GM06990 (cell line): ENCODE measurements around the gene DUSP10.
A peak's percentile ranks its signal among the peaks of the same experiment; 100 is the strongest.

Experiments used
- DNase-seq: peaks from one replicate; pipeline ENCODE4 v3.0.0-alpha.2; 2011; ENCODE audit not compliant: insufficient read length; ENCODE audit errors: extremely low read depth
- H3K27me3 ChIP-seq: replicated peaks from 2 replicates; pipeline ENCODE4 v1.6.0; 2011; ENCODE audit warnings: low read length; ENCODE audit not compliant: control insufficient read depth, insufficient read depth
- H3K36me3 ChIP-seq: 2 replicates; pipeline ENCODE4 v1.5.1; 2011; ENCODE audit warnings: low read length; ENCODE audit not compliant: control insufficient read depth, insufficient read depth
- H3K4me3 ChIP-seq: replicated peaks from 2 replicates; pipeline ENCODE4 v1.5.1; 2011; ENCODE audit warnings: low read depth, mild to moderate bottlenecking, control low read depth, low read length
- TF ChIP-seq, protein P1 (sequence below): IDR thresholded peaks from 2 replicates; pipeline ENCODE4 v1.5.1; 2011; ENCODE audit warnings: low read length, control low read depth, mild to moderate bottlenecking, inconsistent platforms; ENCODE audit not compliant: insufficient read depth, poor library complexity, severe bottlenecking

Gene DUSP10

DNA sequence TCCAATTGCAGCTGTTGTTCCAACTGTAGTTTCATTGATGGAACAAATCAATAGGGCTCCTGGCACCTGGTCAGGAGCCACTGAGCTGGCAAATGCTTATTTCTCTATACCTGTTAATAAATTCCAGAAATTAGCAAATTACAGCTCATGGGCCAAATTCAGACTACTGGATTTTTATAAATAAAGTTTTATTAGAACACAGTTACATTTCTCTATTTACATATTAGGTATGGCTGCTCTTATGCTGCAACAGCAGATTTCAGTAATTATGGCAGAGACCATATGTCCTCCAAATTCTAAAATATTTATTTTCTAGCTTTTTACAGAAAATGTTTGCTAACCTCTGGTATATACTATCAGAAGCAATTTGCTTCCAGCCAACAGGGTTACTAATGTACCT is 47.8 kb downstream of the DUSP10 start:
- TF ChIP-seq, protein P1, sequence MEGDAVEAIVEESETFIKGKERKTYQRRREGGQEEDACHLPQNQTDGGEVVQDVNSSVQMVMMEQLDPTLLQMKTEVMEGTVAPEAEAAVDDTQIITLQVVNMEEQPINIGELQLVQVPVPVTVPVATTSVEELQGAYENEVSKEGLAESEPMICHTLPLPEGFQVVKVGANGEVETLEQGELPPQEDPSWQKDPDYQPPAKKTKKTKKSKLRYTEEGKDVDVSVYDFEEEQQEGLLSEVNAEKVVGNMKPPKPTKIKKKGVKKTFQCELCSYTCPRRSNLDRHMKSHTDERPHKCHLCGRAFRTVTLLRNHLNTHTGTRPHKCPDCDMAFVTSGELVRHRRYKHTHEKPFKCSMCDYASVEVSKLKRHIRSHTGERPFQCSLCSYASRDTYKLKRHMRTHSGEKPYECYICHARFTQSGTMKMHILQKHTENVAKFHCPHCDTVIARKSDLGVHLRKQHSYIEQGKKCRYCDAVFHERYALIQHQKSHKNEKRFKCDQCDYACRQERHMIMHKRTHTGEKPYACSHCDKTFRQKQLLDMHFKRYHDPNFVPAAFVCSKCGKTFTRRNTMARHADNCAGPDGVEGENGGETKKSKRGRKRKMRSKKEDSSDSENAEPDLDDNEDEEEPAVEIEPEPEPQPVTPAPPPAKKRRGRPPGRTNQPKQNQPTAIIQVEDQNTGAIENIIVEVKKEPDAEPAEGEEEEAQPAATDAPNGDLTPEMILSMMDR: no peak
- Histone ChIP-seq H3K4me3 (no peak overlapping the region), H3K36me3 (no peaks in the 10 kb centered on the region), H3K27me3 (no peaks in the 10 kb centered on the region)
- no peak for DNase-seq

GRCh38 chr1:221693087-221693486 is 48.8 kb downstream of the DUSP10 start:
- no peak overlapping the region for H3K4me3 ChIP-seq
- H3K36me3 ChIP-seq: no peaks in the 10 kb centered on the region
- H3K27me3 ChIP-seq: no peaks in the 10 kb centered on the region
- DNase-seq: no peak
- TF ChIP-seq, protein P1: peak; percentile 10

DNA sequence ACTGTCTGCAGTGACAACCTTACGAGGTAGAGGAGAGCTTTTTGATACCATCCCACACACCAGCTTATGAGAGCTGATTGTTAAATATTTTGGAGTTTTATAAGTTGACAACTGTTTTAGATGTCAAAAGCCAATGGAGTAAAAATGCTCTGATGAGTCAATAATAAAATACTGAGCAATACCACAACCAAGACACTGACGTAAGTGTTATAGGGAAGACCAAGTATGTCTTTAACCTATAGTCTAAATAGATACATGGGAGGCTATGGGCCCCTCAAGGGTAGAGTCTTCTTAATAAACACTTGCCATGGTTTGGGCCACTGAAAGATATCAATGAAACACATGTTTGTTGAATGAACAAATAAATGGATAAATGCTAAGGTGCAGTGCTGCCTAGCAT is 49.2 kb downstream of the DUSP10 start:
- TF ChIP-seq, protein P1: no peak
- H3K27me3 ChIP-seq: no peaks in the 10 kb centered on the region
- no peaks in the 10 kb centered on the region for H3K36me3 ChIP-seq
- no peak for DNase-seq
- no peak overlapping the region for H3K4me3 ChIP-seq

DNA sequence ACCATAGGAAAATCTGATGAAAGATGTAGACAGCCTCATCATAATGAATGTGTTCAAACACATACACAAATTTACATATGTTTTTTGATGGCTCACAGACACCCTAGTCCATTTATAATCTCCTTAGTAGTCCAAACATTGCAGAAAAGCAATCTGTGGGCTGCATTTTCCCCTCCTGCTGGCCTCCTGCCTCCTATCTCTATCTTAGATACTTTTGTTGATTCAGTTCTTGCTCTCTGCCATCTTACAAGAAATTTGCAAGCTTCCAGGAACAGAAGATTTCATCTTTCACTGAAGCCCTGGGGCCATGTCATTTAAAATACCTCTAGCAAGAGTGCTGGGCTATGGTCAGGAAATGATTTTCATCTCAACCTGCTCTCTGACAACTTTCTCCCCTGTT is 50.6 kb downstream of the DUSP10 start:
- Histone ChIP-seq H3K36me3 (no peaks in the 10 kb centered on the region), H3K4me3 (no peak overlapping the region), H3K27me3 (no peaks in the 10 kb centered on the region)
- no peak for DNase-seq
- TF ChIP-seq, protein P1: no peak

GRCh38 chr1:221690858-221691257 is 51.0 kb downstream of the DUSP10 start:
- no peaks in the 10 kb centered on the region for H3K27me3 ChIP-seq
- TF ChIP-seq, protein P1: no peak
- no peak for DNase-seq
- no peaks in the 10 kb centered on the region for H3K36me3 ChIP-seq
- H3K4me3 ChIP-seq: no peak overlapping the region

- DNase-seq: no peak
- no peaks in the 10 kb centered on the region for H3K36me3 ChIP-seq
- H3K27me3 ChIP-seq: no peaks in the 10 kb centered on the region
- TF ChIP-seq, protein P1: no peak
- no peak overlapping the region for H3K4me3 ChIP-seq
These were observed 52.8 kb downstream of the DUSP10 start for GRCh38 chr1:221689138-221689537.
